GM18858 (cell line): ENCODE measurements around the gene GALNT12.

Experiments
- ATAC-seq: cut with Tn5 transposase; IDR thresholded peaks from one replicate; pipeline ENCODE4 v1.9.1; 2021; ENCODE audit not compliant: unreplicated experiment

Gene GALNT12

DNA sequence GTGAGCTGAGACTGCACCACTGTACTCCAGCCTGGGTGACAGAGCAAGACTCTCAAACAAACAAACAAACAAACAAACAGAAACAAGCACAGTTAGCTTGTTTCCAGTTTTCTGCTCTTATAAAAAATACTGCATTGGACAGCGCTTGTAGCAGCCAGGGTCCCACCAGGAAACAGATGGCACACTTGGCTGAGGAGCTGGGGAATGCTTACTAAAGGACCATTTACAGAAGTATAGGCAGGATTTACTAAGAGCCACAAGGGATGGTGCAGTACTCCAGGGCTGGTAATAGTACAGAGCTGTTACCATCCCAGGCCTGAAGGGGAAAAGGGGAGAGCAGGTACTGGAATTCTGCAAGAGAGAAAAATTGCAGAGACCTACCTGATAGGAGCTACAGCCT, 5.9 kb upstream of the GALNT12 start:
- no peak for ATAC-seq

DNA sequence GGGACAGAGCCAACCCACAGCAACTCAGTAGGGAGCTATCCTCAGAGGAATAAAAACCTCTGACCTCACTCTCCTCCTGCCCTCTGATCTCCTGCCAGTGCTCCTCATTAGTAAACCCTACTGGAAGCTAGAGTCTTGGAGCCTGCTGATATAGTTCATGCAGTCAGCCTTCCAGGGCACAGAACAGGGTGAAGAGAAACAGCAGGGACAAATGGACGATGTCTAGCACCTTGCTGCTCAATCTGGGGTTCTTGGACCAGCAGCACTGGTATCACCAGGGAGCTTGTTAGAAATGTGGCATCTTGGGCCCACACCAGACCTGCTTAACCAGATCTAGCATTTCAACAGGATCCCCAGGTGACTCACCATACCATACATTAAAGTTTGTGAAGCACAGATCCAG, 5.5 kb upstream of the GALNT12 start:
- no peak for ATAC-seq

DNA sequence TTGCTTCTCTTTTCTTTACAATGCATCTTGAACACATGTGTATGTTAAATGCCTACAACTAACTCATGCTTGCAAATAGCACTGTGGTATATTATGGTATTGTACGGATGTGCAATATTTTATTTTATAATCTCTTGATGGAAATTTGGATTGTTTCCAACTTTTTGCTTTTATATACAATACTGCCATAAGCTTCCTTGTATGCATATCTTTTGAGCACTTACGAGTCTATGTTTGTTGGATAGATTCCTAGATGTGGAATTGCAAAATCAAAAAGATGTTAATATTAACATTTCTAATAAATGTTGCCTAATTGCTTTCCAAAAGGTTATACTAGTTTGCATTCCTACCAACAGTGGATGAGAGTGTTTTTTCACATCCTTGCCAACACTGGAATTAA, 3.4 kb upstream of the GALNT12 start:
- no peak for ATAC-seq

DNA sequence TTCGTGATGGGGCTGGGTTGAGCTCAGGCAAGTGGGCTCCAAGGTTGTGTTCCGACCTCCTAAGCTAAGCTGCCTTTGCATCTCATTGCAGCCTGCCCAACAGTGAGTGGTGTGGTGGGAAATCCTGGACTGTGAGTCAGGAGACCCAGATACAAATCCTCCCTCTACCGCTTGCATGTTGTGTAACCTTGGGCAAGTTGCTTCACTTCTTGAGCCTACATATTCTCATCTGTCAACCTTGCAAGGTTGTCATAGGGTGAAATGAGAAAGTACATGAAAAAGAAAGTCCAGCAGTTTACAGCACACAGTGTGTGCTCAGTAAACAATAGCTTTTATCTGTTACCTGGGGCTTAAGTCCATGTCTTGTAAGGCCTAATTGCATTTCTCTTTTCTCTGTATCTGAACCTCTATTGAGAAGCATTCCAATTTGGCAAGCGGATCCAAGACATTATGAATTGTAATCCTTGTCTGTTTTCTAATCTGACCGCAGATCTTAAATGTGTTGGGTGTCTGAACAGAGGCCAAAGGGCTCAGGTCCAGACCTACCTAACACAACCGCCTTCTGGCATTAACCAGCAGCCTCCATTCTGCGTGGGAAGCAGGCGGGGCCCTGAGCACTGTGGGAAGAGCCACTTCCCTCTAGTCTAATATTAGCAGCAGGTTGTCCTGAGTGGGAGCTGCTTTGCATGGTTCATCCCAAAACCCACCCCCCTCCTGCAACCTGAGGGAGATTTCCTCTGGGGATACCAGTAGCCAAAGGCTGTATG, 1.8 kb upstream of the GALNT12 start:
- ATAC-seq: no peak

DNA sequence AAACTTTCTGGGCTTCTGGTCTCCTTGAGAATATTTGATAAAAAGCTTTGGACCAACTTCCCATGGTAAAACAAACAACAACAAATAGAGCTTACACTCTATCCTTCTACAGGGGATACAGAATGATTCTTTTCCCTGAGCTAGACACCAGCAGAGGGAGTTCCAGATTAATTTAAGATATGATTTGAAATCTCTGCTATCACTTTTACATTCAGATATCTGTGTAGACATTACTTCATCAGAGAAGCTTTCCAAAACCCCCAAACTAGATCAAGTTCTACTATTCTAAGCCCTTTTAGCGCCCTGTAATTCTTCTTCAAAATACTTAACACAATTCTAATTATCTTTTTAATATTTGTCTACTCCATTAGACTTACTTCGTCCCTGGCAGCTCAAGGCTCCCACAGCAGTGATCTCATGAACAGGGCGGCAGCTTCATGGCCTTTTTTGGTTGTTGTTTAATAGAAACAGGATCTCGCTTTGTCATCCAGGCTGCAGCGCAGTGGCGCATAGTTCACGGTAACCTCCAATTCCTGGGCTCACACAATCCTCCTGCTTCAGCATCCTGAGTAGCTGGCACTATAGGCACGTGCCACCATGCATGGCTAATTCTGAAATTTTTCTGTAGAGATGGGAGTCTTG, 955 bp upstream of the GALNT12 start:
- no peak for ATAC-seq

DNA sequence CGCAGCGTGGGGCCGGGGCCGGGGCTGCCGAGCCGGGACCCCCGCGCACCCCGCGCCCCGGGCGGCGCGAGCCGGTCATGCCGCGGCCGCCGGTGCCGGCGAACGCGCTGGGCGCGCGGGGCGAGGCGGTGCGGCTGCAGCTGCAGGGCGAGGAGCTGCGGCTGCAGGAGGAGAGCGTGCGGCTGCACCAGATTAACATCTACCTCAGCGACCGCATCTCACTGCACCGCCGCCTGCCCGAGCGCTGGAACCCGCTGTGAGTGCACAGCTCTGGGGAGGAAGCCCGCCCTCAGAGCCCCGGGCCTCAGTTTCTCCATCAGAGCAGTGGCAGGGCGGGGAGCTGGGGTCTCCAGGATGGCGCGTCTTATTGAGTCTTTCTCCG, 335 bp downstream of the GALNT12 start:
- no peak for ATAC-seq

DNA sequence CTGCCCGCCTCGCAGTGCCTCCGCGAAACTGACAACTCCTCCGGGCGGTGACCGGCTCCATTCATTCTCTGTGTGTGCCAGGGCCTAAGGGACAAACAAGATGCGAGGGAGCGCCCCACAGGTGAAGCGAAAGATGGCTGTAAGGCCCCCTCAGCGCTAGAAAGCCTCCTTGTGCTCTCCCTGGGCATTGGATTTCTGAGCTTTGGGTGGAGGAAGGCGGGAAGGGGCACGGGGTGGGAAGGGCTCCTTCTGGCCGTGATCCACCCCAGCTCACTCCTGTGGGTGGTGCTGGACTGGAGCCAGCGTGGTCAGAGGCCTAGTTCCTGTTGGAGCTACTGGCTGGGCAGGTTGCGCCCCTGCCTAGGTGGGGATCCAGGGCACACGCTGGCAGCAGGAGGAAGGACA, 943 bp downstream of the GALNT12 start:
- no peak for ATAC-seq

DNA sequence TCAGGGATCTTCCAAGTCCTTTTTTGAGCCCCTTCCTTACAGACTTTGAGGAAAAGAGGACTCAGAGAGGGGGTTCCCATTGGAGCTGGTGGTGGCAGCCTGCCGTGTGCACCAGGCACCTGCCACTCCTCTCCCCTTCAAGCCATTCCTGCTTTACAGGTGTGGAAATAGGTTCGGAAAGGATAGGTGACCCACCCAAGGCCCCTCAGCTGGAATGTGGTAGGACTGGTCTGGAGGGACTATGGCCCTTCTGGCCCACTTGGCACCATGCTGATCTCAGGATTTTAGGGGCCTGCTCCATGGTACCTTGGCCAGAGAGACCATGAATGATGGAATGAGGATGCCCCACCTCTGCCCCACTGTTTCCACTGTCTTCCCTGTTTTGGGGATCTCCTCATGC, 1.4 kb downstream of the GALNT12 start:
- ATAC-seq: no peak

DNA sequence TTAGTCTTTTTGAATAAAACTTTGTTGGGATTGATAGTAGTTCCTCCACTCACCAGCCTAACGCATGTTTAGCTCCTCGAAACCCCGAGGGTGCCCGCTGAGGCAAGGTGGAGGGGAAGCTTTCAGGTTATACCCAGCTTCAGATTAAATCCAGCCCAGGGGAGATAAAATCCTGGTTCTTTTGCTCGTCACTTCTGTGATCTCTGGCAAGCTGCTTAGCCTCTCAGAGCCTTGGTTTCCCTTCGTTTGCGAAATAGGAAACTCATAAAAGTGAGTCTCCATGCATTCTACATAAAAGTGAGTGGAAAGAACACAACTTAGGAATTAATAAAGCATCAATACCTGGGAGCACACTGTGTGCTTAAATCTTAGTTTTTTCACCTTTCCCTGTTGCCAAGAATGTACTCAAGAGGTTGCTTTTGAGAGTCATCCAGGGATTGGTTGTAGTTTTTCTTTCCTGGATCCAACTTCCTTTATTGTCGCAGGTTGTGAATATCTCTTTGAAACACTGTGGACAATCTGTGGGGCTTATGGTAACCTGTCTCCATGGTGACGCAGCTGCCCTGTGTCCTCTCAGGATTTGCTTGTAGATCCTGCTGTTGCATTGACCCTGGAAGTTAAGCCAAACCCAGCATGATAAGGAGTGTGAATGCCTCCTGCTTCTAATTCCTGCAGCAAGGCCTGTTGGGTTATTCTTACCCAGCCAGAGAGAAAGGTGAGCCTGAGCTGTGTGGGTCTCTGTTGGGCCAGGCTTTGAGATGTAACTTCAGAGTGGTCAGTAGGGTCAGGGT, 2.0 kb downstream of the GALNT12 start:
- no peak for ATAC-seq

DNA sequence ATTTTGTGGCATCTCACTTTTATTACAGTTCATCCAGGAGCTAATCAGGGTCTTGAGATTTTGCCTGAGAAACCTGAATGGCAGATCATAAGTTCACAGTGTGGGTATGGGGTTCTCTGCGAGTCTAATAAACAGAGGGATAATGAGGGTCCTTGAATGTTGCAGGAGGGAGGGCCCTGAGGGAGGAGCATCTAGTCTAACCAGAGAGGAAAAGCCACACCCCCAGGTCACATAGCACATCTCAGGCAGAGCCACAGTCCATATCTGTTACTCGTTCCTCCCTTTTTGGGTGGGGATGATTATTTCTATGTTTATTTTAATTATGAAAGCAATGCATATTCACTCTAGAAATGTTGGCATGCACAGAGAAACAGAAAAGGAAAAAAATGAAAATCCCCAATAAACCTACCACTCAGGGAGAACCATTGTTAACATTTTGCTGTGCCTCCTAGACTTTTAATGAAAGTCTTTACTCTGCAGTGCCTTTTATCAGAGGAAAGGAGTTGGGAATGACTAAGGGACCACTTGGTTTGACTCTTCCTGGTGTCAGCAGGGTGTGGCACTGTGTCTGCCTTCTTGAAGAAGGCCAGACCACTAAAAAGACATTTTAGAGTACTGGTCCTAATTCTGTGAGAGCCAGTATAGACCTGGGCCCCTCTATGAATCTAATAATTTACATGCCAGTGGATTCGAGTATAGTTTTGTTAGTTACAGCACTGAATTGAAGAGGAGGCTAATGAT, 2.8 kb downstream of the GALNT12 start:
- ATAC-seq: no peak

DNA sequence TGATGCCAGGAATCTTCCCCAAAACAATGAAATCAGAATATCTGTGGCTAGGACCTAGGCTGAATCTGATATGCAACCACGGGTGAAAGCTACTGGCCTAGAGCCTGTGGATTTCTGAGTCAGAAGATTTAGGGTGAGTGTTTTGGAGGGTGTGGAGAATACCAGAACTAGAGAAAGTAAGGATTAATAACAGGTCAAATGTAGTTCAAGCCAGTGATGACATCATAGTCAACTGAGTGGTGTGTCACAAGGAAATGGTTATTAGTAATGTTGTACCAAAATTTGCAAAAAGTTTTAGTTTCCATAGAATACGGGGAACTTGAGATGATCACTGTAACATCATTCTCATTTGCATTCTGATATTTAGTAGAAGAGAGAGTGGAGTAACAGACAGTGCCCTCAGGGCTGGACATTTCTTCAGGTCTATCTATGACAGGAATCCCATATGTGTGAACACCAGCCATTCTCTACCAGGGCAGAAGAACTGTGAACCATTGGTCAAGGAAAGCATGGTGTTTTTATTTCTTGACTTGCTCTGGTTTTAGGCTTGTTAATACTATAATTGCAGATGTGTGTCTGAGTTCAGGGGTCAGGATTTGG, 3.7 kb downstream of the GALNT12 start:
- ATAC-seq: peak; percentile 42

DNA sequence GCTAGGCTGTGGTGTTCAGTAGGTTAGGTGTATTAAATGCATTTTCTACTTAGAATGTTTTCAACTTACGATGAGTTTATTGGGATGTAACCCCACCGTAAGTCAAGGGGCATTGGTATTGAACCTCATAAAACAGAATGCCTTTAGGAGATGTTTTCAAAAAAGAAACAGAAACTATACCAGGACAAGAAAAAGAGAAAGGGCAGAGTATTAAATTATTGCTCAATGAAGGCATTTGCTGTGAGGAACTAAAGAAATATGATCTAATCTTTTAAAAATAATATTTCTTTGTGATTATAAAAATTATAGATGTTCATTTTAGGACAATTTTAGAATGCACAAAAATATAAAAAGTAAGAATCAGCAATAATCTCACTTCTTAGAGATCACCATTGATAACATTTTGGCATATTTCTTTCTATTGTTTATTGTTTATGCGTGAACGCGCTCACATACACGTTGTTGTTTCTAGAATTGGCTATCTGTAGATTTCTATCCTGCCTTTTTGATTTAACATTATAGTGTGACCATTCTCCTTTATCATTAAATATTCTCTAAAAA, 8.0 kb downstream of the GALNT12 start:
- ATAC-seq: no peak

DNA sequence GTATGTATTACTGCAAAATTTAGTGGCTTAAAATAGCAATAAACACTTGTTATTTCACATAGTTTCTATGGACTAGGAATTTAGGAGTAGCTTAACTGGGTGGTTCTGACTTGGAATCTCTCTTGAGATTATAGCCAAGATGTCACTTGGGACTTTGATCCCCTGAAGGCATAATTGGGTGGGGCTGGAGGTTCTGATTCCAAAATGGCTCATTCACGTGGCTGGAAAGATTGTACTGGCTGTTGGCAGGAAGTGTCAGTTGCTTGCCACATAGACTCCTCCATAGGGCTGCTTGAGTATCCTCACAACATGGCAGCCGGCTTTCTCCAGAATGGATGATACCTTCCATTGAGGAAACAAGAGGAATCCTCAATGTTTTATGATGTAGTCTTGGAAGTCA, 11.3 kb downstream of the GALNT12 start:
- no peak for ATAC-seq

DNA sequence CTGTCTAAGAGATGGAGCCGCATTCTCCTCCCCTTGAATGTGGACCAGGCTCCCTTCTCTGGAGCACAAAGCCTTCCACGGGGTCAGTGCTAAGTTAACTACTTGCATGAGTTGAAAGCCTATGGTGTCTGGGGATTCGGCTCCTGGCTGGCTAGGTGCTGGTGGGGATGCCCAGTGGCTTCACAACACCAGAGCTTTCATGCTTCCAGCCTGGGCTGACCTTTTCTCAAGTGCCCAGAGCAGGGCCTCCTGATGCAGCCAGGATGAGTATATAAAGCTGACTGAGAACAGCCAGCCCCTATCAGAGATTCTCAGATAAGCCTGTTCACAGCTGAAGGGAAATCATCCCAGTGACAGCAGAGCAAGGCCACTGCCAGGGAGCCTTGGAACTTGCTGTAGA, 11.8 kb downstream of the GALNT12 start:
- ATAC-seq: no peak

DNA sequence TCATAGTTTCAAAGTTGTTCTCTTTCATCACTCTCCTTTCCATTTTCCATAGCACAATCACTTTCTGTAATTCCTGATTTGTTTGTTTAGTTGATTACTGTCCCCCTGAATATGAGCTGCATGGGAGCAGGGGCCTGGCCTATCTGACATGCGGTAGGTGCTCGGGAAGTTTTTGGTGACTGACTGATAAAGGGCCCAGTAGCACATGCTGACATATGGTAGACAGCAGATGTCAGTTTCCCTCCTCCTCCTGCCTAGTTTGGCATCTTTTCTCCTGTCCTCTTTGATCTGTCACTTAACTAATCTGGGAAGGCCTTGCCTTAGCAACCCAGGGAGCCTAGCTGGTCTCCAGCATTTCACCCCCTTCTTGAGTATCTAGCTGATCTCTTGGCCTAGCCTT, 14.4 kb downstream of the GALNT12 start:
- ATAC-seq: no peak

DNA sequence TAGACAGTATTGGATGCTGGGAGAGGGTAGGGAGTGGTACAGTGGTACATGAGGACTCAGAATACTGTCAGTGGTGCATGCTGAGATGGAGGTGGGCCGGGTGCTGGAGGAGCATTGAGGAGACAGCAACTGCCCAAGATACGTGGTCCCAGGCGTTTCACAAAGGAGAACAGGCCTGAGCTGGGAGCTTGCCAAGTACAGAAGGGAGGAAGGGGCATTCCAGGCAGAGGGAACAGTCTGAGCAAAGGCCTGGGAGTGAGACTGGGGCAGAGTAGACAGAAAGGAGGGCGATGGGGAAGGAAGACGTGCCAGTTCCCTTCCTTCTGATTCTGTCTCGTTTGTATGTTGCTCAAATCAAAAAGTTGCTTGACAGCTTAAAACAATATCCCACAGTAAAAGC, 15.2 kb downstream of the GALNT12 start:
- ATAC-seq: no peak

DNA sequence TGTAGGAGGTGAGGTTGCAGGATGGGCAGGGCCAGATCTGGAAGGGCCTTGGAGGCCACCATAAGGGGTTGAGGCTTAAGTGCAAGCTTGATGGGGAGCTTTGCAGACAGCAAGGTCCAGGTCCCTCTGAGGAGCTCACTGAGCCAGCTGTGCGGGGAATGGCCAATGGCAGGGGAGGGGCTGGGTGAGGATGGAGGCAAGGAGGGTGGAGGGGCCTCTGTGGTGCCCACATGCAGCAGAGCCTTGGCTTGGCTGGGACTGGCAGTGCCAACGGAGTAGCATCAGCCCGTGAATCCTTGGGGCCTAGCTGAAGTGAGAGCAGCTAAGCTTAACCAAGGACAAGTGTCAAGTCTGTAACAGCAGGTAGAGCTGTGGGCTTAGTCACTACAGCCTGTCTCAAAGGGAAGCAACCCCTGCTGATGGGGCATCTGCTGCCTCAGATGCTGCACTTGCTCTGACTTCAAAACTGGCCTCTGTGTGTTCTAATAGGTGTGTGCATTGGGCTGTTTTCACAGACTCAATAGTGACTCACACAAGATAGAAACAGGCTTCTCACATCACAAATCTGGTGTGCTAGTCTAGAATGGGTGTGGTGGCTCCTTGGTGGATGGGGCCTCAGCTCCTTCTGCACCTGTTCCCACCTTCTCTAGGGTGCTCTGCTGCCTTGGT, 16.3 kb downstream of the GALNT12 start:
- ATAC-seq: no peak

DNA sequence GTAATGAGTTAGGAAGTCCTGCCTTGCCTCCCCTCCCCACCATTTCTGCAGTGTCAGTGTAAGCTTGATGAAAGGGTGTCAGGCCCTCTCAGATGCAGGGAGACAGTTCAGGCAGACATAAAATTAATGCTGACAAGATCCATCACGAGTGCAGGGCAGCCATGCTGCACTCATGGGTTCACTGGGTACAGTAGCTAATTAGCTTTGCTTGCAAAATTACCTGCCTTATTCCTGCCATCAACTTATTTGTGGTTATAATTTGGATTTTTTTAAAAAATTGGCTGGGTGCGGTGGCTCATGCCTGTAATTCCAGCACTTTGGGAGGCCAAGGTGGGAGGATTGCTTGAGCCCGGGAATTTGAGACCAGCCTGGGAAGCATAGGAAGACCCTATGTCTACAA, 17.9 kb downstream of the GALNT12 start:
- ATAC-seq: no peak

DNA sequence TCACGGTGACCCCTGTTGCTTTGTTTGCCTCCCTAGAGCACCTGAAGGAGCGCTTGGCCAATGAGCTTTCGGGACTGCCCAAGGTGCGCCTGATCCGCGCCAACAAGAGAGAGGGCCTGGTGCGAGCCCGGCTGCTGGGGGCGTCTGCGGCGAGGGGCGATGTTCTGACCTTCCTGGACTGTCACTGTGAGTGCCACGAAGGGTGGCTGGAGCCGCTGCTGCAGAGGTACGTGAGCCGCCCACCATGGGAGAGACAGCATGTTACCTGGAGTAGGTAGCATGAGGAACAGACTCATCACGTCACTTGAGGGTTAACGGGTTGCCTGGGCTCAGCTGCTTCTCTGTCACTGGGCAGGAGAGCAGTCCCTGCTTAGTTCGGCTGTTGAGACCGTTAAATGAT, 19.2 kb downstream of the GALNT12 start:
- ATAC-seq: no peak

DNA sequence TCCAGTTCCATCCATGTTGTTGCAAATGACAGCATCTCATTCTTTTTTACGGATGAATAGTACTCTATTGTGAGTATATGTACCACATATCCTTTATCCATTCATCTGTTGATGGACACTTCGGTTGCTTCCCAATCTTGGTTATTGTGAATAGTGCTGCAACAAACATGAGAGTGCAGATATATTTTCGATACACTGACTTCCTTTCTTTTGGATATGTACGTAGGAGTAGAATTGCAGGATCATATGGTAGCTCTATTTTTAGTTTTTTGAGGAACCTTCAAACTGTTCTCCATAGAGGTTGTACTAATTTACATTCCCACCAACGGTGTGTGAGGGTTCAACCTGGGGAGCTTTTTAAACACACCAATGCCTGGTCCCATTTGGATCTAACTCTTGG, 22.3 kb downstream of the GALNT12 start:
- no peak for ATAC-seq
